Astrocyte (in vitro differentiated cells and primary cell): ENCODE results near the gene MPRIP.

ENCODE experiments used
- CTCF ChIP-seq: IDR thresholded peaks from 2 replicates; pipeline ENCODE4 v1.5.1; 2011; ENCODE audit warnings: low read depth, mild to moderate bottlenecking, inconsistent platforms, low read length, moderate library complexity; ENCODE audit not compliant: insufficient read depth
- EZH2 ChIP-seq: IDR thresholded peaks from 2 replicates; pipeline ENCODE4 v1.6.1; 2012; ENCODE audit warnings: mild to moderate bottlenecking, low read length, inconsistent platforms; ENCODE audit not compliant: insufficient read depth

DNA sequence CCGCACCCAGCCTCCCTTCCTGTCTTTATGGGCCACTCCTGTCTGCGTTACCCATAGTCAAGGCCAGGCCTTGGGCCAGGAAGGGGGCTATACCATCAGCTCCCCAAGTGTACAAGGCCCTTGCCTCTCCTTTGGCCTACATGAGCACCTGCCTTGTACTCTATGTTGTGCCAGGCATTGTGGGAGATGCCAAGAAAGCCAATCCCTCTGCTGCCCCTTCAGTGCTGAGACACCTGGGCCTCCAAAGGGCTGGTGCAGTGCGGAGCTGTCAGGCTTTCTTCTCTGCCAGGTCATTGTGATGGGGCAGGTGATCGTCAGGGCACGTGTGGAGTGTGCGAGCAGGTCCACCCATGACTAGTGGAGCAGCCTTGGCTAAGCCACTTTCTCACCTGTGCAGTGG lies 59.9 kb downstream of the MPRIP start:
- TF ChIP-seq CTCF (no peak), EZH2 (no peak)
